ENCODE measurements around the gene PKN1. TPM values are rescaled to one million over a fixed set of nuclear protein-coding genes. Genes with fewer than 3 reads are reported as not detected.
A peak's percentile ranks its signal among the peaks of the same experiment; 100 is the strongest.

Gene PKN1
- total RNA-seq, 2 experiments from 2014 or later: 171 TPM

DNA sequence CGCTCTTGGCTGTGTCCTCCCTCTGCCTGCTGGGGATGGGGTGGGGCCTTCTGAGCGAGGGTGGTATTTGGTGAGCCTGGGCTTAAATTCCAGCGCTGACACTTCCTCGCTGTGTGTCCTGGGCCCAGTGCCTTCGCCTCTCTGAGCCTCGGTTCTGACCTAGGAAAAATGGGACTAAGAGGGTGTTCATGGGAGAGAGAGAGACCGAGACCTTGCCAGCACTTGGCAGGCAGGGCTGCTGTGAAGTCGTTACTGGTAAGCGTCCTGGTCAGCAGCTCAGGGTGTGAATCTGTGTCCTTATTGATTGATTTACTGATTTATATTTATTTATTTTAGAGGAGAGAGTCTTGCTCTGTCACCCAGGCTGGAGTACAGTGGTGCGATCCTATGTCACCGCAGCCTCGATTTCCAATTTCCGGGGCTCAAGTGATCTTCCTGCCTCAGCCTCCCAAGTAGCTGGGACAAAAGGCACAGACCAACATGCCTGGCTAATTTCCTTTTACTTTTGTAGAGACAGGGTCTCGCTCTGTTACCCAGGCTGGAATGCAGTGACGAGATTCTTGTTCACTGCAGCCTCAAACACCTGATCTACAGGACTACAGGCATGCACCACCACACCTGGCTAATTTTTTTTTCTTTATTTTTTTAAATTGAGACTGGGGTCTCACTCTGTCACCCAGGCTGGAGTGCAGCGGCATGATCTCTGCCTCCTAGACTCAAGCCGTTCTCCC, 2.4 kb downstream of the PKN1 start:
- CTCF ChIA-PET: interaction anchor here (0.8 to 1.5 kb wide), 3 partner anchors 10 to 74 kb away, joined by 3 read pairs; no protein-coding TSS in a partner anchor

GRCh38 chr19:14437578-14438140, 4.6 kb downstream of the PKN1 start:
- Mint-ChIP-seq H3K36me3 (ENCODE audit: low read depth) (peaks cover 22% of the 10 kb centered on the region), H3K4me3 (peak overlapping the region; percentile 40), H3K9me3 (no peaks in the 10 kb centered on the region), H3K27me3 (no peaks in the 10 kb centered on the region), H3K4me1 (ENCODE audit: low read depth) (peaks cover 65% of the 10 kb centered on the region), H3K27ac (peak overlapping the region; percentile 71)
- ChIA-PET CTCF (interaction anchor here (0.9 to 1.3 kb wide), 2 partner anchors 35 to 301 kb away, joined by 5 read pairs; partner anchors contain the start of gene ASF1B), POLR2A (interaction anchor here (0.8 to 1.0 kb wide), 3 partner anchors 8 to 57 kb away, joined by 3 read pairs; partner anchors contain the start of gene ADGRE5)
- intact Hi-C loops (cut with DNase I, micrococcal nuclease): no loop called here
- DNase-seq: no peak
- peaks cover 20% of the 10 kb centered on the region for H3K36me3 ChIP-seq (ENCODE audit: insufficient read depth, low read length)
- H3K27me3 ChIP-seq (ENCODE audit: control insufficient read depth in 1 of 2, insufficient read depth in 2 of 2, low read length in 2 of 2): no peaks in the 10 kb centered on the region
- no peak overlapping the region for H3K27ac ChIP-seq (ENCODE audit: low read depth in 1 of 2, low read length in 2 of 2)
- peaks cover 75% of the 10 kb centered on the region for H3K4me1 ChIP-seq (ENCODE audit: insufficient read depth, low read length)
- no peaks in the 10 kb centered on the region for H3K9me3 ChIP-seq (ENCODE audit: control insufficient read depth in 1 of 2, insufficient read depth in 1 of 2, low read length in 2 of 2)
- no peak overlapping the region for H3K4me3 ChIP-seq (ENCODE audit: low read length)
- no peak for ATAC-seq (ENCODE audit: poor library complexity)
- no peak for TF ChIP-seq CTCF (IDR thresholded peaks at IDR 0.05)

More for the DNA sequence above, 2.4 kb downstream of the PKN1 start:
- H3K9me3 ChIP-seq (ENCODE audit: control insufficient read depth in 1 of 2, insufficient read depth in 1 of 2, low read length in 2 of 2): no peaks in the 10 kb centered on the region
- no peak for ATAC-seq (ENCODE audit: poor library complexity)
- peak overlapping the region; percentile 90 for H3K4me3 Mint-ChIP-seq
- H3K36me3 ChIP-seq (ENCODE audit: insufficient read depth, low read length): peaks cover 6% of the 10 kb centered on the region
- no peaks in the 10 kb centered on the region for H3K27me3 ChIP-seq (ENCODE audit: control insufficient read depth in 1 of 2, insufficient read depth in 2 of 2, low read length in 2 of 2)
- peak overlapping the region in 1 of 2 donors; percentile 82 for H3K27ac ChIP-seq (ENCODE audit: low read depth in 1 of 2, low read length in 2 of 2)
- no peak for DNase-seq
- H3K4me1 ChIP-seq (ENCODE audit: insufficient read depth, low read length): peaks cover 66% of the 10 kb centered on the region
- POLR2A ChIA-PET: interaction anchor here (0.6 to 1.4 kb wide), 2 partner anchors 36 to 1936 kb away, joined by 3 read pairs; no protein-coding TSS in a partner anchor
- peak overlapping the region; percentile 91 for H3K27ac Mint-ChIP-seq
- no peak overlapping the region for H3K4me3 ChIP-seq (ENCODE audit: low read length)
- H3K27me3 Mint-ChIP-seq: no peaks in the 10 kb centered on the region
- peaks cover 63% of the 10 kb centered on the region for H3K4me1 Mint-ChIP-seq (ENCODE audit: low read depth)
- H3K36me3 Mint-ChIP-seq (ENCODE audit: low read depth): peaks cover 7% of the 10 kb centered on the region
- no peaks in the 10 kb centered on the region for H3K9me3 Mint-ChIP-seq
- intact Hi-C loops (cut with DNase I, micrococcal nuclease): no loop called here
- TF ChIP-seq CTCF (IDR thresholded peaks at IDR 0.05): no peak

- H3K36me3 ChIP-seq (ENCODE audit: insufficient read depth, low read length): peaks cover 34% of the 10 kb centered on the region
- no peaks in the 10 kb centered on the region for H3K9me3 ChIP-seq (ENCODE audit: control insufficient read depth in 1 of 2, insufficient read depth in 1 of 2, low read length in 2 of 2)
- H3K27ac Mint-ChIP-seq: peak overlapping the region; percentile 91
- DNase-seq (no peak), ATAC-seq (ENCODE audit: poor library complexity) (no peak)
- peaks cover 63% of the 10 kb centered on the region for H3K4me1 Mint-ChIP-seq (ENCODE audit: low read depth)
- no peaks in the 10 kb centered on the region for H3K9me3 Mint-ChIP-seq
- no peak overlapping the region for H3K4me3 ChIP-seq (ENCODE audit: low read length)
- no peak for TF ChIP-seq CTCF (IDR thresholded peaks at IDR 0.05)
- POLR2A ChIA-PET: interaction anchor here (0.6 to 1.0 kb wide), 3 partner anchors 19 to 1705 kb away, joined by 3 read pairs; partner anchors contain the start of gene DDX39A
- H3K4me3 Mint-ChIP-seq: peak overlapping the region; percentile 83
- peaks cover 76% of the 10 kb centered on the region for H3K4me1 ChIP-seq (ENCODE audit: insufficient read depth, low read length)
- no peaks in the 10 kb centered on the region for H3K27me3 ChIP-seq (ENCODE audit: control insufficient read depth in 1 of 2, insufficient read depth in 2 of 2, low read length in 2 of 2)
- H3K36me3 Mint-ChIP-seq (ENCODE audit: low read depth): peaks cover 33% of the 10 kb centered on the region
- no peaks in the 10 kb centered on the region for H3K27me3 Mint-ChIP-seq
- CTCF ChIA-PET: no interaction called here
- peak overlapping the region in 1 of 2 donors; percentile 26 for H3K27ac ChIP-seq (ENCODE audit: low read depth in 1 of 2, low read length in 2 of 2)
- intact Hi-C loops (cut with DNase I, micrococcal nuclease): no loop called here
Measured at GRCh38 chr19:14439014-14439413, 5.9 kb downstream of the PKN1 start.
